Measurements from ENCODE around the gene CERS5. TPM values are rescaled to one million over a fixed set of nuclear protein-coding genes. Genes with fewer than 3 reads are reported as not detected.

CERS5 gene
- total RNA-seq, 2 experiments from 2014 or later, result 38.7 to 40.6 TPM

GRCh38 chr12:50186681-50187080, 19.5 kb upstream of the CERS5 start:
- POLR2A ChIA-PET, result no interaction called here
- Mint-ChIP-seq H3K27ac (peak overlapping the region; percentile 7), H3K4me3 (no peak overlapping the region), H3K4me1 (ENCODE audit: low read depth) (peaks cover 50% of the 10 kb centered on the region), H3K36me3 (ENCODE audit: low read depth) (peaks cover 4% of the 10 kb centered on the region), H3K9me3 (ENCODE audit: insufficient read depth) (no peaks in the 10 kb centered on the region), H3K27me3 (ENCODE audit: low read depth) (no peaks in the 10 kb centered on the region)
- DNase-seq (no peak), ATAC-seq (no peak)
- CTCF ChIA-PET, result interaction anchor here (2.1 to 4.1 kb wide), 3 partner anchors 11 to 220 kb away, joined by 6 to 24 read pairs (median 10); partner anchors contain the start of gene COX14

GRCh38 chr12:50185970-50186663, 18.9 kb upstream of the CERS5 start:
- Mint-ChIP-seq H3K27ac (no peak overlapping the region), H3K27me3 (ENCODE audit: low read depth) (no peaks in the 10 kb centered on the region), H3K36me3 (ENCODE audit: low read depth) (peaks cover 7% of the 10 kb centered on the region), H3K4me1 (ENCODE audit: low read depth) (peaks cover 50% of the 10 kb centered on the region), H3K9me3 (ENCODE audit: insufficient read depth) (no peaks in the 10 kb centered on the region), H3K4me3 (no peak overlapping the region)
- no peak for DNase-seq
- ChIA-PET POLR2A (no interaction called here), CTCF (interaction anchor here (0.9 to 4.1 kb wide), 5 partner anchors 10 to 128 kb away, joined by 4 to 24 read pairs (median 10); partner anchors contain the start of genes CERS5 and COX14)
- no peak for ATAC-seq

- no peak overlapping the region for H3K4me3 Mint-ChIP-seq
- ATAC-seq (no peak), DNase-seq (no peak)
- peak overlapping the region; percentile 10 for H3K27ac Mint-ChIP-seq
- peaks cover 7% of the 10 kb centered on the region for H3K36me3 Mint-ChIP-seq (ENCODE audit: low read depth)
- H3K4me1 Mint-ChIP-seq (ENCODE audit: low read depth), result peaks cover 45% of the 10 kb centered on the region
- H3K27me3 Mint-ChIP-seq (ENCODE audit: low read depth), result no peaks in the 10 kb centered on the region
- POLR2A ChIA-PET, result no interaction called here
- no peaks in the 10 kb centered on the region for H3K9me3 Mint-ChIP-seq (ENCODE audit: insufficient read depth)
- CTCF ChIA-PET, result interaction anchor here (0.8 to 4.1 kb wide), 6 partner anchors 9 to 129 kb away, joined by 3 to 24 read pairs (median 4); partner anchors contain the start of genes CERS5, COX14 and SMARCD1
These were observed 18.2 kb upstream of the CERS5 start for GRCh38 chr12:50185301-50185895.

GRCh38 chr12:50184261-50184660, 17.1 kb upstream of the CERS5 start:
- peaks cover 38% of the 10 kb centered on the region for H3K4me1 Mint-ChIP-seq (ENCODE audit: low read depth)
- H3K27ac Mint-ChIP-seq, result no peak overlapping the region
- CTCF ChIA-PET, result interaction anchor here (1.2 kb wide), 1 partner anchor 13 kb away, joined by 3 read pairs; no protein-coding TSS in a partner anchor
- no peak for ATAC-seq
- no peaks in the 10 kb centered on the region for H3K9me3 Mint-ChIP-seq (ENCODE audit: insufficient read depth)
- POLR2A ChIA-PET, result interaction anchor here (1.1 kb wide), 1 partner anchor 73 kb away, joined by 3 read pairs; the partner anchor contains the start of gene COX14
- H3K27me3 Mint-ChIP-seq (ENCODE audit: low read depth), result no peaks in the 10 kb centered on the region
- DNase-seq, result no peak
- peaks cover 7% of the 10 kb centered on the region for H3K36me3 Mint-ChIP-seq (ENCODE audit: low read depth)
- H3K4me3 Mint-ChIP-seq, result no peak overlapping the region

GRCh38 chr12:50182461-50182860, 15.3 kb upstream of the CERS5 start:
- ATAC-seq, result no peak
- DNase-seq, result no peak
- Mint-ChIP-seq H3K9me3 (ENCODE audit: insufficient read depth) (no peaks in the 10 kb centered on the region), H3K27ac (no peak overlapping the region), H3K27me3 (ENCODE audit: low read depth) (no peaks in the 10 kb centered on the region), H3K4me1 (ENCODE audit: low read depth) (peaks cover 20% of the 10 kb centered on the region), H3K4me3 (no peak overlapping the region), H3K36me3 (ENCODE audit: low read depth) (peaks cover 6% of the 10 kb centered on the region)
- CTCF ChIA-PET, result interaction anchor here (0.7 to 3.4 kb wide), 6 partner anchors 10 to 216 kb away, joined by 3 to 23 read pairs (median 4); partner anchors contain the start of gene COX14
- POLR2A ChIA-PET, result interaction anchor here (0.6 kb wide), 1 partner anchor 70 kb away, joined by 3 read pairs; no protein-coding TSS in a partner anchor

GRCh38 chr12:50181691-50182090, 14.5 kb upstream of the CERS5 start:
- peaks cover 13% of the 10 kb centered on the region for H3K4me1 Mint-ChIP-seq (ENCODE audit: low read depth)
- no peak overlapping the region for H3K27ac Mint-ChIP-seq
- H3K9me3 Mint-ChIP-seq (ENCODE audit: insufficient read depth), result no peaks in the 10 kb centered on the region

GRCh38 chr12:50175716-50176026, 8.5 kb upstream of the CERS5 start:
- POLR2A ChIA-PET, result interaction anchor here (1.2 kb wide), 2 partner anchors 9 to 63 kb away, joined by 3 to 8 read pairs; partner anchors contain the start of genes CERS5 and COX14
- Mint-ChIP-seq H3K9me3 (ENCODE audit: insufficient read depth) (no peaks in the 10 kb centered on the region), H3K4me1 (ENCODE audit: low read depth) (no peaks in the 10 kb centered on the region), H3K27me3 (ENCODE audit: low read depth) (no peaks in the 10 kb centered on the region), H3K36me3 (ENCODE audit: low read depth) (peaks cover 8% of the 10 kb centered on the region), H3K4me3 (no peak overlapping the region), H3K27ac (no peak overlapping the region)
- CTCF ChIA-PET, result interaction anchor here (0.7 to 11.3 kb wide), 39 partner anchors 9 to 258 kb away, joined by 3 to 141 read pairs (median 5); partner anchors contain the start of genes CERS5, COX14, GPD1 and SMARCD1
- no peak for DNase-seq
- no peak for ATAC-seq

More at GRCh38 chr12:50181691-50182090, 14.5 kb upstream of the CERS5 start:
- CTCF ChIA-PET, result interaction anchor here (0.8 to 3.4 kb wide), 7 partner anchors 9 to 215 kb away, joined by 3 to 23 read pairs (median 4); partner anchors contain the start of gene COX14
- Mint-ChIP-seq H3K27me3 (ENCODE audit: low read depth) (no peaks in the 10 kb centered on the region), H3K4me3 (no peak overlapping the region), H3K36me3 (ENCODE audit: low read depth) (peaks cover 11% of the 10 kb centered on the region)
- POLR2A ChIA-PET, result no interaction called here
- ATAC-seq (no peak), DNase-seq (no peak)

GRCh38 chr12:50174971-50175715, 8.0 kb upstream of the CERS5 start:
- CTCF ChIA-PET, result interaction anchor here (0.7 to 11.3 kb wide), 31 partner anchors 8 to 258 kb away, joined by 3 to 141 read pairs (median 5); partner anchors contain the start of genes CERS5, COX14, GPD1 and SMARCD1
- H3K27ac Mint-ChIP-seq, result no peak overlapping the region

GRCh38 chr12:50166799-50167048, 445 bp downstream of the CERS5 start:
- Mint-ChIP-seq H3K36me3 (ENCODE audit: low read depth) (peaks cover 10% of the 10 kb centered on the region), H3K27me3 (ENCODE audit: low read depth) (no peaks in the 10 kb centered on the region), H3K4me1 (ENCODE audit: low read depth) (peaks cover 27% of the 10 kb centered on the region), H3K27ac (peak overlapping the region; percentile 98), H3K4me3 (peak overlapping the region; percentile 87), H3K9me3 (ENCODE audit: insufficient read depth) (no peaks in the 10 kb centered on the region)
- POLR2A ChIA-PET, result interaction anchor here (1.2 to 3.0 kb wide), 9 partner anchors 9 to 82 kb away, joined by 3 to 25 read pairs (median 8); partner anchors contain the start of genes COX14 and SMARCD1
- ATAC-seq (peak; percentile 32), DNase-seq (peak; percentile 54)
- CTCF ChIA-PET, result interaction anchor here (0.8 to 3.3 kb wide), 13 partner anchors 9 to 148 kb away, joined by 3 to 49 read pairs (median 4); partner anchors contain the start of gene COX14

More at GRCh38 chr12:50174971-50175715, 8.0 kb upstream of the CERS5 start:
- Mint-ChIP-seq H3K27me3 (ENCODE audit: low read depth) (no peaks in the 10 kb centered on the region), H3K36me3 (ENCODE audit: low read depth) (peaks cover 8% of the 10 kb centered on the region), H3K9me3 (ENCODE audit: insufficient read depth) (no peaks in the 10 kb centered on the region), H3K4me1 (ENCODE audit: low read depth) (peaks cover 2% of the 10 kb centered on the region), H3K4me3 (no peak overlapping the region)
- DNase-seq (peak; percentile 39), ATAC-seq (no peak)
- POLR2A ChIA-PET, result interaction anchor here (1.2 kb wide), 2 partner anchors 8 to 63 kb away, joined by 3 to 8 read pairs; partner anchors contain the start of genes CERS5 and COX14

- POLR2A ChIA-PET, result interaction anchor here (1.2 to 3.0 kb wide), 2 partner anchors 53 to 80 kb away, joined by 3 to 17 read pairs; partner anchors contain the start of genes COX14 and SMARCD1
These were observed 2.2 kb downstream of the CERS5 start for GRCh38 chr12:50164963-50165362.

GRCh38 chr12:50162230-50162629, 4.9 kb downstream of the CERS5 start:
- DNase-seq (no peak), ATAC-seq (no peak)
- Mint-ChIP-seq H3K9me3 (ENCODE audit: insufficient read depth) (no peaks in the 10 kb centered on the region), H3K27me3 (ENCODE audit: low read depth) (no peaks in the 10 kb centered on the region), H3K27ac (no peak overlapping the region), H3K36me3 (ENCODE audit: low read depth) (peaks cover 24% of the 10 kb centered on the region), H3K4me1 (ENCODE audit: low read depth) (peaks cover 19% of the 10 kb centered on the region), H3K4me3 (no peak overlapping the region)
- CTCF ChIA-PET, result interaction anchor here (2.4 kb wide), 1 partner anchor 51 kb away, joined by 9 read pairs; the partner anchor contains the start of gene COX14
- POLR2A ChIA-PET, result no interaction called here

More at GRCh38 chr12:50164963-50165362, 2.2 kb downstream of the CERS5 start:
- H3K27me3 Mint-ChIP-seq (ENCODE audit: low read depth), result no peaks in the 10 kb centered on the region
- CTCF ChIA-PET, result interaction anchor here (1.2 to 3.3 kb wide), 2 partner anchors 11 to 198 kb away, joined by 3 to 28 read pairs; no protein-coding TSS in a partner anchor
- DNase-seq (no peak), ATAC-seq (no peak)
- H3K9me3 Mint-ChIP-seq (ENCODE audit: insufficient read depth), result no peaks in the 10 kb centered on the region
- no peak overlapping the region for H3K4me3 Mint-ChIP-seq
- peaks cover 14% of the 10 kb centered on the region for H3K36me3 Mint-ChIP-seq (ENCODE audit: low read depth)
- H3K4me1 Mint-ChIP-seq (ENCODE audit: low read depth), result peaks cover 23% of the 10 kb centered on the region
- no peak overlapping the region for H3K27ac Mint-ChIP-seq
